GM10248 (cell line): Measurements from ENCODE around the gene CHST3.

ENCODE experiments used
- CTCF ChIA-PET: fragments of 300-600 bp; sonication (Branson Sonifier 250); formaldehyde crosslinking; extraction: SDS; loops from one replicate; lab custom pipeline; 2021; ENCODE audit warnings: antibody characterized with exemption; lab: Yijun Ruan, JAX
- POLR2A ChIA-PET: fragments of 350-650 bp; sonication (Branson Sonifier 250); formaldehyde crosslinking; extraction: SDS; loops from one replicate; lab custom pipeline; 2020; ENCODE audit warnings: antibody characterized with exemption; lab: Yijun Ruan, JAX
- DNase-seq: peaks from one replicate; pipeline ENCODE4 v3.0.0; 2012; ENCODE audit errors: extremely low spot score
- TF ChIP-seq, protein P1 (sequence below): IDR thresholded peaks from 2 replicates; pipeline ENCODE4 v1.5.1; 2012; ENCODE audit warnings: mild to moderate bottlenecking, low read depth; ENCODE audit errors: extremely low read depth, missing control alignments, control extremely low read depth

Gene CHST3

GRCh38 chr10:72011976-72012512 lies 47.8 kb downstream of the CHST3 start:
- POLR2A ChIA-PET = no interaction called here
- TF ChIP-seq, protein P1, sequence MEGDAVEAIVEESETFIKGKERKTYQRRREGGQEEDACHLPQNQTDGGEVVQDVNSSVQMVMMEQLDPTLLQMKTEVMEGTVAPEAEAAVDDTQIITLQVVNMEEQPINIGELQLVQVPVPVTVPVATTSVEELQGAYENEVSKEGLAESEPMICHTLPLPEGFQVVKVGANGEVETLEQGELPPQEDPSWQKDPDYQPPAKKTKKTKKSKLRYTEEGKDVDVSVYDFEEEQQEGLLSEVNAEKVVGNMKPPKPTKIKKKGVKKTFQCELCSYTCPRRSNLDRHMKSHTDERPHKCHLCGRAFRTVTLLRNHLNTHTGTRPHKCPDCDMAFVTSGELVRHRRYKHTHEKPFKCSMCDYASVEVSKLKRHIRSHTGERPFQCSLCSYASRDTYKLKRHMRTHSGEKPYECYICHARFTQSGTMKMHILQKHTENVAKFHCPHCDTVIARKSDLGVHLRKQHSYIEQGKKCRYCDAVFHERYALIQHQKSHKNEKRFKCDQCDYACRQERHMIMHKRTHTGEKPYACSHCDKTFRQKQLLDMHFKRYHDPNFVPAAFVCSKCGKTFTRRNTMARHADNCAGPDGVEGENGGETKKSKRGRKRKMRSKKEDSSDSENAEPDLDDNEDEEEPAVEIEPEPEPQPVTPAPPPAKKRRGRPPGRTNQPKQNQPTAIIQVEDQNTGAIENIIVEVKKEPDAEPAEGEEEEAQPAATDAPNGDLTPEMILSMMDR = no peak
- CTCF ChIA-PET = interaction anchor here (1.0 to 2.6 kb wide), 3 partner anchors 9 to 96 kb away, joined by 3 to 10 read pairs (median 3); no protein-coding TSS in a partner anchor
- DNase-seq = no peak

DNA sequence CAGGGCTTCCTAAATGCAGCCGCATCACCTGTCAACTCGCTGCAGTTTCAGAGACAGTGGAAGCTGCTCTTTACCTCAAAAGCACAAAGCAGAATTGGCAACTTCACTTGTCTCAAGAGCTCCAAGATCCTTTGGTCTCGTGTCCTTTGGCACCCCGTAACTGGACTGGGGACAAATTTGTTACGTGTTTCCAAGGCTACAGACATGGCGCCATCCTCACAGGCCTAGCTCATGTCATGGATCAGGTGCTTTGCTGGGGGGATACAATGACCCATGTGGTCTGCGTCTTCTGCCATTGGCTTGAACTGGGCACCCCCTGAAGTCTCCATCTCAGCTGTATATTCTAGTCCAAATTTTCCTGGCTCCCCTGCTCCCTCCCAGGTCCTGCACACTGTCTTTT lies 48.6 kb downstream of the CHST3 start:
- POLR2A ChIA-PET = no interaction called here
- CTCF ChIA-PET = interaction anchor here (0.7 to 2.6 kb wide), 3 partner anchors 10 to 35 kb away, joined by 3 to 10 read pairs (median 3); no protein-coding TSS in a partner anchor
- TF ChIP-seq, protein P1 = no peak
- no peak for DNase-seq

- ChIA-PET POLR2A (no interaction called here), CTCF (interaction anchor here (0.7 to 2.6 kb wide), 5 partner anchors 9 to 80 kb away, joined by 3 to 10 read pairs (median 3); no protein-coding TSS in a partner anchor)
- TF ChIP-seq, protein P1 = no peak
- no peak for DNase-seq
Measured at GRCh38 chr10:72013202-72013945, 49.2 kb downstream of the CHST3 start.

DNA sequence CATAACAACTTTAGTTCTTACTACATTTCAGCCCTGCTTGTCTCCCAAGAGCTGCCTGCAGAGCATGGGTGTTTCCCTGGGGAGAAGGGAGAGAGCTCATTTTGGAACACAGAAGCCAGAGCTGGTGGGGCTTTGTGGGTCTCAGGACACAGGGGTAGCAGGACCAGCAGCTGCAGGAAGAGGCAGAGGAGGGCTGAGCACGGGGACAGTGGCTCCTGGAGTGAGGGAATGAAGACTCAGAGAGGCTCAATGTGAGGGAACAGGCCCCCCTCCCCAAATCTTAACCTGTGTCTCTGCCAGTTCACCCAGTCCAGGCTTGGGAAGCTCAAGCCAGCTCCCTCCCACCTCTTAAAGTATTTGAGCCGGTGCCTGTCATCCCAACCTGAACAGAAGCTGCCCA lies 50.0 kb downstream of the CHST3 start:
- DNase-seq = no peak
- TF ChIP-seq, protein P1 = no peak
- ChIA-PET CTCF (interaction anchor here (0.8 to 2.6 kb wide), 5 partner anchors 10 to 81 kb away, joined by 3 to 10 read pairs (median 3); no protein-coding TSS in a partner anchor), POLR2A (no interaction called here)

DNA sequence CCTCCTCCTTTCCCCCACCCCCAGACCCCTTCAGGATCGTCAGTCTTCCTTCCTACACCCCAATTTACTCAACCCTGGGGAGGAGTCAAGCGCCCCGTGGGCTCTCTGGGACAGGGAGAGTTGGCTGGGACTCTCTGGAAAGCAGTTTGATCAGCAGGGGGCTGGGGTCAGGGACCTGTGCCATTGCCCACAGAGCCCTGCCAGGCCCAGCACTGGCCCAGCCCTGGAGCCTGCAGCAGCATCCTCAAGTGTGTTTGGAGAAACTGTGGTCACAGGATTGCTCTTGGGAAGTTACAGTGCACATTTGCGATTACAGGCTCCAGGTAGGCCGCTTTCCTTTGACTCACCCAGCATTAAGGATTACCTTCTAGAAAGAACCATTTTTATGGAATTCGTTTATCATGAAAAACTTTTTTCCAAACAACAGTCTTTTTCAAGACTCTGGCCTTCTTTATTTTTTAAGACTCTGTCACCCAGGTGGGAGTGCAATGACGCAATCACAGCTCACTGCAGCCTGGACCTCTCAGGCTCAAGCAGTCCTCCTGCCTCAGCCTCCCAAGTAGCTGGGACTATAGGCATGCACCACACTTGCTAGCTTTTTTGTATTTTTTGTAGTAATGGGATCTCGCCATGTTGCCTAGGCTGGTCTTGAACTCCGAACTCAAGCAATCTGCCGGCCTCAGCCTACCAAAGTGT lies 50.7 kb downstream of the CHST3 start:
- no peak for DNase-seq
- CTCF ChIA-PET = interaction anchor here (1.0 to 1.3 kb wide), 3 partner anchors 10 to 60 kb away, joined by 3 to 5 read pairs (median 3); no protein-coding TSS in a partner anchor
- TF ChIP-seq, protein P1 = no peak
- POLR2A ChIA-PET = no interaction called here

DNA sequence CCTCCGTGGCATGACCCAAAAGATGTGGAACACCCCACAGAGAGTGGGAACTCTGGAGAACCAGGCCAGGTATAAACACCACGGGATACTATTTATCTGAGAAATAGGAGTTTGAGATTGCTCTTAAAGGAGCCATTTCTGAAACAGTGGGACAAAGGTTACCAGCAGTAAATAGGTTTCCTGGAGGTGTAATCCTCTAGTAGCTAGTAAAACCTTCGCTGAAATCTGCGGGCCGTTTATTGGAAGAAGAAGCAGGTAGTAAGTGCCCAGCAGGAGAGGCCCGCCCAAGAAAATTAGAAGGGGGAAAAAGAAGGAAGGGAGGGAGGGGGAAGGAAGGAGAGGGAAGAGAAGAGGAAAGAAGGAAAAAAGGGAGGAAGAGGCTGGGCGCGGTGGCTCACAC lies 51.6 kb downstream of the CHST3 start:
- CTCF ChIA-PET = interaction anchor here (1.3 kb wide), 1 partner anchor 32 kb away, joined by 5 read pairs; no protein-coding TSS in a partner anchor

More for the DNA sequence above, 51.6 kb downstream of the CHST3 start:
- TF ChIP-seq, protein P1 = no peak
- POLR2A ChIA-PET = no interaction called here
- DNase-seq = no peak
